ENCODE results near the gene DNAH8. TPM values are rescaled to one million over a fixed set of nuclear protein-coding genes. Genes with fewer than 3 reads are reported as not detected.
"Not testable (repeated sequence)": the region's sequence is repeated elsewhere in the genome, so short reads cannot be mapped to it uniquely, and the experiment has no call there.

Gene DNAH8
- total RNA-seq, 1 experiment from 2014 or later, result 0.05 TPM

GRCh38 chr6:38873001-38873400 lies 157.9 kb downstream of the DNAH8 start:
- Mint-ChIP-seq H3K27me3 (ENCODE audit: unreplicated experiment) (peaks cover 15% of the 10 kb centered on the region), H3K27ac (ENCODE audit: unreplicated experiment) (no peak overlapping the region), H3K9me3 (ENCODE audit: low read depth, unreplicated experiment) (no peaks in the 10 kb centered on the region), H3K4me1 (ENCODE audit: low read depth, unreplicated experiment) (no peaks in the 10 kb centered on the region), H3K4me3 (ENCODE audit: low read depth, unreplicated experiment) (no peak overlapping the region), H3K36me3 (ENCODE audit: insufficient read depth, unreplicated experiment) (no peaks in the 10 kb centered on the region)
- intact Hi-C loops (cut with micrococcal nuclease; ENCODE audit: unreplicated experiment), result loop anchor here (2.0 to 5.0 kb wide), 2 partner anchors 289 to 438 kb away; no protein-coding TSS in a partner anchor
- DNase-seq, result no peak
- TF ChIP-seq CTCF (IDR thresholded peaks at IDR 0.05; ENCODE audit: unreplicated experiment), result no peak
- CTCF ChIA-PET, result interaction anchor here (0.7 to 1.7 kb wide), 4 partner anchors 34 to 75 kb away, joined by 3 to 16 read pairs (median 3); no protein-coding TSS in a partner anchor
- no TSS peak for BruUV-seq (replicated peaks)

- H3K27ac Mint-ChIP-seq (ENCODE audit: unreplicated experiment); H3K4me1 Mint-ChIP-seq (ENCODE audit: low read depth, unreplicated experiment); H3K9me3 Mint-ChIP-seq (ENCODE audit: low read depth, unreplicated experiment); H3K36me3 Mint-ChIP-seq (ENCODE audit: insufficient read depth, unreplicated experiment); DNase-seq; H3K4me3 Mint-ChIP-seq (ENCODE audit: low read depth, unreplicated experiment); BruUV-seq (replicated peaks): not testable (repeated sequence)
- intact Hi-C loops (cut with micrococcal nuclease; ENCODE audit: unreplicated experiment), result loop anchor here (2.0 to 5.0 kb wide), 2 partner anchors 288 to 437 kb away; no protein-coding TSS in a partner anchor
- CTCF ChIA-PET, result interaction anchor here (1.0 to 1.7 kb wide), 2 partner anchors 60 to 76 kb away, joined by 3 to 16 read pairs; no protein-coding TSS in a partner anchor
- peaks cover 15% of the 10 kb centered on the region for H3K27me3 Mint-ChIP-seq (ENCODE audit: unreplicated experiment)
Observed at GRCh38 chr6:38873816-38874215, 158.7 kb downstream of the DNAH8 start.

DNA sequence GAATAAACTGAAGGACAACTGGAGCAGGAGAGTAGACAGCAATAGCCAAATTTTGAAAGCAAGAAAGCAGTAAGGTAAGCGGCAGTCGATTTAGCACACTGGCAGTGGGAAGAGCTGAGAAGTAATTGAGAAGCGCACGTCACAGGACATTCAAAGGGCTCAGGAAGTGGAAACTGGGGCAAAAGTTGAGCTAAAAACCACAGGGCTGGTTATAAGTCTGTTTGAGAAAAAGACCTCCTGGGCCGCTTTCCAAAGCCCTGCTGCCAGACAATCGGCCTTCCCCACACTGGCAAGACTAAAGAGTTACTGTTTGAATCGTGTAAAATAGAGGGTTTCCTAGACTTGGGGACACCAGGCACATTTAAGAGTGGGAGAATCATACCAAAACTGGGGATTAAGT lies 161.4 kb downstream of the DNAH8 start:
- Mint-ChIP-seq H3K27ac (ENCODE audit: unreplicated experiment) (no peak overlapping the region), H3K4me3 (ENCODE audit: low read depth, unreplicated experiment) (no peak overlapping the region), H3K27me3 (ENCODE audit: unreplicated experiment) (no peaks in the 10 kb centered on the region), H3K36me3 (ENCODE audit: insufficient read depth, unreplicated experiment) (no peaks in the 10 kb centered on the region), H3K9me3 (ENCODE audit: low read depth, unreplicated experiment) (no peaks in the 10 kb centered on the region), H3K4me1 (ENCODE audit: low read depth, unreplicated experiment) (no peaks in the 10 kb centered on the region)
- TF ChIP-seq CTCF (IDR thresholded peaks at IDR 0.05; ENCODE audit: unreplicated experiment), result no peak
- BruUV-seq (replicated peaks), result no TSS peak
- CTCF ChIA-PET, result interaction anchor here (0.5 kb wide), 1 partner anchor 135 kb away, joined by 5 read pairs; no protein-coding TSS in a partner anchor
- no peak for DNase-seq
- intact Hi-C loops (cut with micrococcal nuclease; ENCODE audit: unreplicated experiment), result no loop called here

GRCh38 chr6:38877721-38878120 lies 162.6 kb downstream of the DNAH8 start:
- no peaks in the 10 kb centered on the region for H3K9me3 Mint-ChIP-seq (ENCODE audit: low read depth, unreplicated experiment)
- no peak overlapping the region for H3K4me3 Mint-ChIP-seq (ENCODE audit: low read depth, unreplicated experiment)
- no peaks in the 10 kb centered on the region for H3K4me1 Mint-ChIP-seq (ENCODE audit: low read depth, unreplicated experiment)
- no TSS peak for BruUV-seq (replicated peaks)
- no peak for DNase-seq
- no peak for TF ChIP-seq CTCF (IDR thresholded peaks at IDR 0.05; ENCODE audit: unreplicated experiment)
- H3K27me3 Mint-ChIP-seq (ENCODE audit: unreplicated experiment), result no peaks in the 10 kb centered on the region
- H3K27ac Mint-ChIP-seq (ENCODE audit: unreplicated experiment), result no peak overlapping the region
- no peaks in the 10 kb centered on the region for H3K36me3 Mint-ChIP-seq (ENCODE audit: insufficient read depth, unreplicated experiment)
- CTCF ChIA-PET, result no interaction called here
- intact Hi-C loops (cut with micrococcal nuclease; ENCODE audit: unreplicated experiment), result no loop called here

GRCh38 chr6:38882157-38882556 lies 167.0 kb downstream of the DNAH8 start:
- BruUV-seq (replicated peaks), result no TSS peak
- Mint-ChIP-seq H3K27ac (ENCODE audit: unreplicated experiment) (no peak overlapping the region), H3K4me3 (ENCODE audit: low read depth, unreplicated experiment) (no peak overlapping the region), H3K4me1 (ENCODE audit: low read depth, unreplicated experiment) (no peaks in the 10 kb centered on the region), H3K9me3 (ENCODE audit: low read depth, unreplicated experiment) (no peaks in the 10 kb centered on the region), H3K27me3 (ENCODE audit: unreplicated experiment) (no peaks in the 10 kb centered on the region), H3K36me3 (ENCODE audit: insufficient read depth, unreplicated experiment) (no peaks in the 10 kb centered on the region)
- intact Hi-C loops (cut with micrococcal nuclease; ENCODE audit: unreplicated experiment), result no loop called here
- no peak for DNase-seq
- no peak for TF ChIP-seq CTCF (IDR thresholded peaks at IDR 0.05; ENCODE audit: unreplicated experiment)
- CTCF ChIA-PET, result no interaction called here
